PC-3 (cell line): Measurements from ENCODE around the gene PLEKHH1. TPM values are rescaled to one million over a fixed set of nuclear protein-coding genes. Genes with fewer than 3 reads are reported as not detected.

Experiments used
- ATAC-seq: fragments of 200-7000 bp; cut with Tn5 transposase; 2 replicates; pipeline ENCODE4 v1.9.1; 2020; ENCODE audit warnings: mild to moderate bottlenecking, moderate library complexity
- BruUV-seq: library from RNA; stranded (reverse); fragments of 400-500 nt; replicated peaks from 2 replicates; lab custom pipeline; 2021; lab: Mats Ljungman, UMichigan
- CTCF ChIA-PET: fragments of 300-600 bp; sonication (Branson Sonifier 250); formaldehyde crosslinking; loops from one replicate; lab custom pipeline; 2022; ENCODE audit warnings: antibody characterized with exemption; lab: Charles Lee
- POLR2A ChIA-PET: fragments of 300-600 bp; sonication (Branson Sonifier 250); formaldehyde crosslinking; loops from one replicate; lab custom pipeline; 2022; ENCODE audit warnings: antibody characterized with exemption; ENCODE audit not compliant: unreplicated experiment; lab: Charles Lee
- DNase-seq: peaks from one replicate; pipeline ENCODE4 v3.0.0-alpha.2; 2015
- H2AFZ ChIP-seq: fragments of 300-600 bp; sonication (generic); 2 replicates; pipeline ENCODE4 v1.6.0; 2016; ENCODE audit warnings: antibody characterized with exemption, low read length
- H3F3A ChIP-seq: fragments of 300-600 bp; sonication (generic); one replicate; pipeline ENCODE4 v1.6.0; 2017; ENCODE audit warnings: antibody characterized with exemption, low read length, control low read depth, mild to moderate bottlenecking; ENCODE audit not compliant: unreplicated experiment
- H3K27ac ChIP-seq: fragments of 300-600 bp; sonication (generic); 2 replicates; pipeline ENCODE4 v1.5.1; 2016; ENCODE audit warnings: mild to moderate bottlenecking, low read length
- H3K27me3 ChIP-seq: fragments of 300-600 bp; sonication (generic); 2 replicates; pipeline ENCODE4 v1.6.1; 2016; ENCODE audit warnings: low read length, mixed read lengths
- H3K36me3 ChIP-seq: fragments of 300-600 bp; sonication (generic); 2 replicates; pipeline ENCODE4 v1.6.1; 2016; ENCODE audit warnings: low read depth, mixed run types, low read length, mixed read lengths
- H3K4me1 ChIP-seq: fragments of 300-600 bp; sonication (generic); 2 replicates; pipeline ENCODE4 v1.5.1; 2016; ENCODE audit warnings: low read length; ENCODE audit not compliant: insufficient read depth
- H3K4me2 ChIP-seq: fragments of 300-600 bp; sonication (generic); 2 replicates; pipeline ENCODE4 v1.6.0; 2016; ENCODE audit warnings: low read length
- H3K4me3 ChIP-seq: fragments of 300-600 bp; sonication (generic); 2 replicates; pipeline ENCODE4 v1.5.1; 2016; ENCODE audit warnings: mild to moderate bottlenecking, low read length, mixed read lengths
- H3K79me2 ChIP-seq: fragments of 300-600 bp; sonication (generic); 2 replicates; pipeline ENCODE4 v1.6.1; 2017; ENCODE audit warnings: low read length, mixed read lengths
- H3K9ac ChIP-seq: fragments of 300-600 bp; sonication (generic); 2 replicates; pipeline ENCODE4 v1.6.0; 2016; ENCODE audit warnings: mild to moderate bottlenecking, low read length
- H3K9me2 ChIP-seq: fragments of 300-600 bp; sonication (generic); replicated peaks from 2 replicates; pipeline ENCODE4 v1.6.1; 2016; ENCODE audit warnings: mixed run types, low read length, mixed read lengths
- H3K9me3 ChIP-seq: fragments of 300-600 bp; sonication (generic); 2 replicates; pipeline ENCODE4 v1.6.1; 2016; ENCODE audit warnings: low read length, mixed read lengths
- H4K20me1 ChIP-seq: fragments of 300-600 bp; sonication (generic); 2 replicates; pipeline ENCODE4 v1.6.1; 2016; ENCODE audit warnings: low read length, mixed read lengths
- CTCF ChIP-seq: fragments of 300-600 bp; sonication (generic); conservative IDR thresholded peaks from 2 replicates; pipeline ENCODE4 v1.5.1; 2017; ENCODE audit warnings: antibody characterized with exemption, low read depth, mild to moderate bottlenecking, low read length
- EZH2 ChIP-seq: fragments of 300-600 bp; sonication (generic); IDR thresholded peaks from one replicate; pipeline ENCODE4 v1.6.1; 2017; ENCODE audit warnings: antibody characterized with exemption, mild to moderate bottlenecking, low read length; ENCODE audit not compliant: unreplicated experiment
- EZH2phosphoT487 ChIP-seq: fragments of 300-600 bp; sonication (generic); IDR thresholded peaks from 2 replicates; pipeline ENCODE4 v1.6.1; 2018; ENCODE audit warnings: mild to moderate bottlenecking, antibody characterized with exemption, low read length, borderline replicate concordance
- intact Hi-C: fragments of 100-400 bp; cut with micrococcal nuclease; formaldehyde crosslinking; loops from 2 replicates; pipeline ENCODE4 v1.9.0; 2023
- total RNA-seq: library from RNA; depleted of rRNA; stranded (reverse); fragments of >200 nt; gene quantifications from 2 replicates; pipeline ENCODE4 v1.2.3, GENCODE V29; 2014

Gene PLEKHH1
- total RNA-seq, 1 experiment from 2014 or later: 11.1 TPM

DNA sequence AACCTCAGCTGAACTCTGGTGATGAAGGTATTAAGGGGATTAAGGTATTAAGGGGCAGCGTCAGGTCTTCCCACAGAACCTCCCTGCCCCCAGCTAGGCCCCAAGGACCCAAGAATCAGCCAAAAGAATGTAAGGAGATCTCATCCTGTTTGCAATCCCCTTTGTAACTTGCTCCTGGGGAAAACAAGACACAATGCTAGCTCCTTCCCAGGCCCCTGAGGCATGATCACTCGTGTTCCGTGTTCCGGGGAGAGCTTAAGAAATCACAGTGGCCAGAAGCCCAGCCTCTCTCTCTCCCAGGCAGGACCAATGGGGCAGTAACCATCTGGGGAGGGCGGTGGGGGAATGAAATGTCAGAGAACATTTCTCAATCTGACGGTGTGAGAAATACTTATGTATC lies 33.8 kb downstream of the PLEKHH1 start:
- TF ChIP-seq EZH2: no peak
- no peak for TF ChIP-seq EZH2phosphoT487
- no peak for TF ChIP-seq CTCF
- BruUV-seq: no TSS peak
- ATAC-seq (no peak), DNase-seq (no peak)
- intact Hi-C loops: no loop called here
- H3K27me3 ChIP-seq: no peaks in the 10 kb centered on the region
- ChIA-PET CTCF (interaction anchor here (1.1 to 2.4 kb wide), 2 partner anchors 33 to 40 kb away, joined by 3 to 30 read pairs; partner anchors contain the start of gene PLEKHH1), POLR2A (no interaction called here)
- H3K36me3 ChIP-seq: no peaks in the 10 kb centered on the region
- no peak overlapping the region for H3K9ac ChIP-seq
- H3K27ac ChIP-seq: no peak overlapping the region
- peaks cover 9% of the 10 kb centered on the region for H3K4me1 ChIP-seq
- H3K4me2 ChIP-seq: no peak overlapping the region
- no peak overlapping the region for H2AFZ ChIP-seq
- no peak overlapping the region for H3K4me3 ChIP-seq
- H4K20me1 ChIP-seq: no peaks in the 10 kb centered on the region
- no peaks in the 10 kb centered on the region for H3K79me2 ChIP-seq
- no peaks in the 10 kb centered on the region for H3K9me2 ChIP-seq
- H3F3A ChIP-seq: no peaks in the 10 kb centered on the region
- no peaks in the 10 kb centered on the region for H3K9me3 ChIP-seq

DNA sequence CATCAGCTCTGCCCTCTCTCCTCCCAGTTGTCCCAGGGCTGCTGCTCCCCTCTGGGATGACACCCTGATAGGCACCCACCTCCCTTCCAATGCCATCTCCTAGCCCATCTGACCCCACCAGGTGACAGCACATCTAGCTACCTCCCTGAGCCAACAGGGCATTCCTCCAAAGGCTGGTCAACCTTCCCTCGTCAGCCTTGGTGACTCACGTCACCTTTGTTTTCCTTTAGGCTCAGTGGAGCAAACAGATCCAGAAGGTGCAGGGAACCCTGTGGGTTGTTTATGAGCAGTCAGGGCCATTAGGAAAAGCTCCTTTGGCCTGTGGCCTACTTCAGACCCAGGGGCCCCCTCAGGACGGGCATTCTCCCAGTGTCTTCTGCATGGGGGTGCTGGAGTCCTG lies 34.6 kb downstream of the PLEKHH1 start:
- Histone ChIP-seq H3K9ac (no peak overlapping the region), H3K9me2 (no peaks in the 10 kb centered on the region), H3F3A (no peaks in the 10 kb centered on the region), H3K9me3 (no peaks in the 10 kb centered on the region), H3K79me2 (no peaks in the 10 kb centered on the region), H3K27ac (no peak overlapping the region), H3K4me2 (no peak overlapping the region), H3K36me3 (no peaks in the 10 kb centered on the region), H3K4me3 (no peak overlapping the region), H2AFZ (no peak overlapping the region), H4K20me1 (no peaks in the 10 kb centered on the region), H3K4me1 (peaks cover 9% of the 10 kb centered on the region), H3K27me3 (no peaks in the 10 kb centered on the region)
- ChIA-PET POLR2A (no interaction called here), CTCF (interaction anchor here (1.1 to 2.4 kb wide), 3 partner anchors 34 to 137 kb away, joined by 3 to 30 read pairs (median 3); partner anchors contain the start of gene PLEKHH1)
- intact Hi-C loops: no loop called here
- BruUV-seq: no TSS peak
- TF ChIP-seq EZH2 (no peak), CTCF (no peak), EZH2phosphoT487 (no peak)
- DNase-seq: peak; percentile 80
- peak; percentile 79 for ATAC-seq

DNA sequence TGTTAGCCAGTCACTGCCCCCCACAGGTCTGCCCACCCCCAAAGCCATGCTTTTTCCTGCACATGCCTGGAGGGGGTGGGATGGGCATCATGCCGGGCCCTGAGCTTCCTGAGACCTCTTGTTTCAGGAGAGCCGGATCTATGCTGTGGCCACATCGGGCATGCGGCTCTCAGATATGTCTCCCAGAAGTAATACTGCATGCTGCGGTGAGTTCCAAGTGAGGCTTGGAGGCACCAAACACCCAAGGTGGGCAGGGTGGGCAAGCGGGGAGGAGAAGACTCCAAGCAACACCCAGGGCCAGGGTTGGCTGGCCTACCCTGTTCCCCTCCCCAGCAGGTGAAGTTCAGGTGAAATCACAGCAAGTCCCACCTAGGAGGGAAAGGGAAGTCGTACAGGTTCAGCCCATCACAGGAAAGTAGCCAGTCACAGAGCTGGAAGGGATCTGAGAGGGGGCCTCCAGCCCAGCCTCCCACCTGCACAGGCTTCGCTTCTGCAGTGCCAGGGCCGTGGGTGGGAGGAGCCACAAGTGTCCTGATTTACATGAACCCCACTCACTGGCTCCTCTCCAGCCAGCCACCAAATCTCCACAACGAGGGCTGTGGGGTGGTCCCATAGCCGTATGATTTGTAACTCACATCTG lies 36.0 kb downstream of the PLEKHH1 start:
- Histone ChIP-seq H3K79me2 (no peaks in the 10 kb centered on the region), H3K9me3 (no peaks in the 10 kb centered on the region), H3K36me3 (no peaks in the 10 kb centered on the region), H2AFZ (no peak overlapping the region), H3K27ac (no peak overlapping the region), H4K20me1 (no peaks in the 10 kb centered on the region), H3F3A (no peaks in the 10 kb centered on the region), H3K9me2 (no peaks in the 10 kb centered on the region), H3K27me3 (no peaks in the 10 kb centered on the region), H3K9ac (no peak overlapping the region), H3K4me1 (peaks cover 9% of the 10 kb centered on the region), H3K4me2 (no peak overlapping the region), H3K4me3 (no peak overlapping the region)
- no peak for DNase-seq
- TF ChIP-seq EZH2 (no peak), CTCF (no peak), EZH2phosphoT487 (no peak)
- ChIA-PET CTCF (interaction anchor here (3.3 to 4.1 kb wide), 2 partner anchors 42 to 141 kb away, joined by 55 to 126 read pairs; no protein-coding TSS in a partner anchor), POLR2A (no interaction called here)
- BruUV-seq: no TSS peak
- no peak for ATAC-seq
- intact Hi-C loops: no loop called here
